ENCODE results near the gene TBX5. TPM values are rescaled to one million over a fixed set of nuclear protein-coding genes. Genes with fewer than 3 reads are reported as not detected.

Gene TBX5
- total RNA-seq, 1 experiment from 2014 or later = not detected

GRCh38 chr12:114343585-114344302, 62.2 kb downstream of the TBX5 start:
- no peaks in the 10 kb centered on the region for H3K4me1 Mint-ChIP-seq (ENCODE audit: low read depth, unreplicated experiment)
- BruUV-seq (replicated peaks) = no TSS peak

DNA sequence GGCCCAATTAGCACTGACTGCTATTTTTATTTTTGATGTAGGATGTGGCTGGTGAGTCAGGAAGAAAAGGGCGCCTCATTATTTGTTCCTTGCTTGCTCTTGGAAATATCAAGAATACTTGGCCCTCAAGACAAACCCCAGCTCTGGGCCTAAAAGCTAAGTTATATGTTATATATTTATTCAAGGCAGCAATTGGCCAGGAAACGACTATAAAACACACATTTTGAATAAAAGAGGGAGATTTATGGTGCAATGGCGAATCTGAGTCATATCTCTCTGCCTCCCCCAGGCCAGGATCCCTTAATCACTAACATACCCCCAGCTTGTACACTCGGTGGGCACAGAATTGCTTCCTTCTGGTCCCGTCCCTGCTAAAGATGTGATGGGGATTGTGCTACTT, 63.3 kb downstream of the TBX5 start:
- BruUV-seq (replicated peaks) = no TSS peak
- no peak for TF ChIP-seq CTCF (IDR thresholded peaks at IDR 0.05; ENCODE audit: unreplicated experiment)
- DNase-seq = no peak
- H3K36me3 Mint-ChIP-seq (ENCODE audit: insufficient read depth, unreplicated experiment) = peaks cover 6% of the 10 kb centered on the region
- H3K27me3 Mint-ChIP-seq (ENCODE audit: unreplicated experiment) = no peaks in the 10 kb centered on the region
- no peaks in the 10 kb centered on the region for H3K4me1 Mint-ChIP-seq (ENCODE audit: low read depth, unreplicated experiment)
- intact Hi-C loops (cut with micrococcal nuclease; ENCODE audit: unreplicated experiment) = no loop called here
- H3K9me3 Mint-ChIP-seq (ENCODE audit: low read depth, unreplicated experiment) = peaks cover 12% of the 10 kb centered on the region
- no peak overlapping the region for H3K4me3 Mint-ChIP-seq (ENCODE audit: low read depth, unreplicated experiment)
- CTCF ChIA-PET = interaction anchor here (0.6 kb wide), 1 partner anchor 200 kb away, joined by 3 read pairs; no protein-coding TSS in a partner anchor
- no peak overlapping the region for H3K27ac Mint-ChIP-seq (ENCODE audit: unreplicated experiment)

More at GRCh38 chr12:114343585-114344302, 62.2 kb downstream of the TBX5 start:
- intact Hi-C loops (cut with micrococcal nuclease; ENCODE audit: unreplicated experiment) = no loop called here
- no peaks in the 10 kb centered on the region for H3K27me3 Mint-ChIP-seq (ENCODE audit: unreplicated experiment)
- DNase-seq = no peak
- no peak for TF ChIP-seq CTCF (IDR thresholded peaks at IDR 0.05; ENCODE audit: unreplicated experiment)
- peaks cover 12% of the 10 kb centered on the region for H3K9me3 Mint-ChIP-seq (ENCODE audit: low read depth, unreplicated experiment)
- H3K36me3 Mint-ChIP-seq (ENCODE audit: insufficient read depth, unreplicated experiment) = peaks cover 6% of the 10 kb centered on the region
- CTCF ChIA-PET = no interaction called here
- H3K27ac Mint-ChIP-seq (ENCODE audit: unreplicated experiment) = no peak overlapping the region
- no peak overlapping the region for H3K4me3 Mint-ChIP-seq (ENCODE audit: low read depth, unreplicated experiment)

DNA sequence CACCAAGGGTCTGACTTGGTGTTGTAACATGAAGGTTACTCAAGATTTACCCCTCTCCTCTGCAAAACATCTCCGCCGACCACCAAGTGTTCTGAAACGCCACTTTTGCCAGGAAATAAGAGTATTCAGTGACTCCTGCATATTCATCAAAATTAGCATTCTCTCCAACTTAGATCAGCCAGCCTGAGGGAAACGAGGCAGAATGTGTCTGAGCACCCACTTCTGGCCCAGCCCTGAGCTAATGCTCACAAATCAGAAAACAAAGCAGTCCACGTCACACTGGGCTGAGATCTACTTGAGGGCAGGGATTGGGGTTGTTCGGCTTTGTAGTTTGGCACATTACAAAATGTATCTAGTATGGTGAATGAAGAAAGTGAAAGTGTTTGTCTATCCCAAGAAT, 64.3 kb downstream of the TBX5 start:
- CTCF ChIA-PET = no interaction called here
- Mint-ChIP-seq H3K27me3 (ENCODE audit: unreplicated experiment) (no peaks in the 10 kb centered on the region), H3K9me3 (ENCODE audit: low read depth, unreplicated experiment) (peaks cover 9% of the 10 kb centered on the region), H3K4me3 (ENCODE audit: low read depth, unreplicated experiment) (no peak overlapping the region), H3K4me1 (ENCODE audit: low read depth, unreplicated experiment) (no peaks in the 10 kb centered on the region), H3K27ac (ENCODE audit: unreplicated experiment) (no peak overlapping the region), H3K36me3 (ENCODE audit: insufficient read depth, unreplicated experiment) (peaks cover 6% of the 10 kb centered on the region)
- BruUV-seq (replicated peaks) = no TSS peak
- DNase-seq = no peak
- intact Hi-C loops (cut with micrococcal nuclease; ENCODE audit: unreplicated experiment) = no loop called here
- TF ChIP-seq CTCF (IDR thresholded peaks at IDR 0.05; ENCODE audit: unreplicated experiment) = no peak

DNA sequence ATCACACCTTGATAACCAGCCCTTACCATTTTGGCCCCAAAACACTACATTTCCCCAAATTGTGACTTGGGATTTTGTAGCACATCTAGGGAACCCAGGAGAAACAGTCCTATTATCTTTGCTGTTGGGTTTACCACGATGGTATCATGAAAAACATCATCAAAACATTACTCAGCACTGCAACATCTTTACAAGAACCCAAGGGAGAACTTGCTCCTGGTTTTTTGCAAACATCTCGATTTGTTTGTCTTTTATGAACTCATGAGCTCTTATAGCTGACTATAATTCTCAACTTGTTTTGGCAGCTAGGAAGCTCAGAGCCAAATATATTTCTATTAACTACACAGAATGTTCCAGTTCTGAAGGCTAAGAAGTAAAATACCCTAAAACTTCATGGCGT, 65.7 kb downstream of the TBX5 start:
- H3K36me3 Mint-ChIP-seq (ENCODE audit: insufficient read depth, unreplicated experiment) = no peaks in the 10 kb centered on the region
- H3K9me3 Mint-ChIP-seq (ENCODE audit: low read depth, unreplicated experiment) = peaks cover 8% of the 10 kb centered on the region
- H3K4me1 Mint-ChIP-seq (ENCODE audit: low read depth, unreplicated experiment) = no peaks in the 10 kb centered on the region
- DNase-seq = no peak
- CTCF ChIA-PET = interaction anchor here (0.8 kb wide), 1 partner anchor 14 kb away, joined by 3 read pairs; no protein-coding TSS in a partner anchor
- BruUV-seq (replicated peaks) = no TSS peak
- no peak overlapping the region for H3K4me3 Mint-ChIP-seq (ENCODE audit: low read depth, unreplicated experiment)
- intact Hi-C loops (cut with micrococcal nuclease; ENCODE audit: unreplicated experiment) = no loop called here
- no peak overlapping the region for H3K27ac Mint-ChIP-seq (ENCODE audit: unreplicated experiment)
- no peaks in the 10 kb centered on the region for H3K27me3 Mint-ChIP-seq (ENCODE audit: unreplicated experiment)
- TF ChIP-seq CTCF (IDR thresholded peaks at IDR 0.05; ENCODE audit: unreplicated experiment) = no peak

Data from Calu3 (cell line).